Keratinocyte (primary cell): ENCODE results near the gene CAMK2G.

Experiments
- CTCF ChIP-seq, 3 experiments: IDR thresholded peaks in 1 of 3; conservative IDR thresholded peaks in 1 of 3; optimal IDR thresholded peaks in 1 of 3; 2 replicates in 2 of 3; 3 replicates in 1 of 3; pipeline versions ENCODE3 to v1.5.1; 2011; ENCODE audit warnings: low read length in 3 of 3, mild to moderate bottlenecking in 3 of 3, moderate library complexity in 2 of 3, control low read depth in 1 of 3, inconsistent platforms in 1 of 3; ENCODE audit not compliant: insufficient read depth in 2 of 3; ENCODE audit errors: extremely low read depth in 1 of 3
- EZH2 ChIP-seq: IDR thresholded peaks from one replicate; pipeline ENCODE4 v1.6.1; 2012; ENCODE audit warnings: inconsistent platforms, mild to moderate bottlenecking, low read length, moderate library complexity

- TF ChIP-seq CTCF (optimal IDR thresholded peaks at IDR 0.05 in 1 of 3, IDR thresholded peaks at IDR 0.05 in 1 of 3, conservative IDR thresholded peaks at IDR 0.05 in 1 of 3; ENCODE audit: extremely low read depth in 1 of 3, insufficient read depth in 2 of 3, low read length in 3 of 3) (no peak), EZH2 (no peak)
Observed at GRCh38 chr10:73892310-73893030, 18.1 kb upstream of the CAMK2G start.
